HepG2 (cell line): ENCODE data around the gene MAJIN. TPM values are rescaled to one million over a fixed set of nuclear protein-coding genes. Genes with fewer than 3 reads are reported as not detected.

Experiments used
- CENPT ChIP-seq: sonication (generic); formaldehyde crosslinking; IDR thresholded peaks from 2 replicates; pipeline ENCODE4 v1.8.0; 2022; ENCODE audit warnings: low read depth, mild to moderate bottlenecking, moderate library complexity, missing genetic modification reagents
- KLF13 ChIP-seq: sonication (generic); formaldehyde crosslinking; IDR thresholded peaks from 2 replicates; pipeline ENCODE4 v1.4.0; 2020; ENCODE audit warnings: mild to moderate bottlenecking, missing genetic modification reagents
- LCORL ChIP-seq, 2 experiments: fragments of 450-650 bp in 1 of 2; sonication (generic) in 1 of 2; formaldehyde crosslinking in 1 of 2; IDR thresholded peaks; 2 replicates each; pipeline versions ENCODE4 v1.5.0 to v1.6.1; 2017 to 2020; ENCODE audit warnings: antibody characterized with exemption in 1 of 2, missing genetic modification reagents in 1 of 2
- MIER3 ChIP-seq: IDR thresholded peaks from 2 replicates; pipeline ENCODE4 v1.6.1; 2016; ENCODE audit warnings: missing compliant biosample characterization, borderline replicate concordance
- NR2F1 ChIP-seq, 2 experiments: fragments of 450-650 bp in 1 of 2; formaldehyde crosslinking in 1 of 2; IDR thresholded peaks; 2 replicates each; pipeline versions ENCODE4 v1.5.0 to v1.6.1; 2016 to 2020; ENCODE audit warnings: mild to moderate bottlenecking in 1 of 2, missing compliant biosample characterization in 1 of 2, missing genetic modification reagents in 1 of 2, moderate library complexity in 1 of 2
- PAWR ChIP-seq: sonication (generic); formaldehyde crosslinking; IDR thresholded peaks from 2 replicates; pipeline ENCODE4 v1.4.0; 2020; ENCODE audit warnings: missing genetic modification reagents, mild to moderate bottlenecking, borderline replicate concordance
- TBX3 ChIP-seq: fragments of 450-650 bp; IDR thresholded peaks from 2 replicates; pipeline ENCODE4 v1.6.1; 2017; ENCODE audit warnings: antibody characterized with exemption, mild to moderate bottlenecking, inconsistent platforms, borderline replicate concordance
- ZFYVE20 ChIP-seq: sonication (generic); formaldehyde crosslinking; IDR thresholded peaks from 2 replicates; pipeline ENCODE4 v1.8.0; 2023; ENCODE audit warnings: low read depth, mild to moderate bottlenecking, moderate library complexity, missing genetic modification reagents, borderline replicate concordance
- ZKSCAN1 ChIP-seq: fragments of 150-350 bp; IDR thresholded peaks from 2 replicates; pipeline ENCODE4 v1.6.1; 2014; ENCODE audit warnings: low read length
- ZNF12 ChIP-seq: sonication (generic); formaldehyde crosslinking; IDR thresholded peaks from 2 replicates; pipeline ENCODE4 v1.5.0; 2020; ENCODE audit warnings: missing genetic modification reagents
- ZNF225 ChIP-seq: sonication (generic); formaldehyde crosslinking; IDR thresholded peaks from 2 replicates; pipeline ENCODE4 v1.4.0; 2020; ENCODE audit warnings: mild to moderate bottlenecking, missing genetic modification reagents
- ZNF629 ChIP-seq: sonication (generic); formaldehyde crosslinking; conservative IDR thresholded peaks from 2 replicates; pipeline ENCODE4 v1.5.0; 2020; ENCODE audit warnings: missing genetic modification reagents
- ZNF747 ChIP-seq: sonication (generic); formaldehyde crosslinking; IDR thresholded peaks from 2 replicates; pipeline ENCODE4 v1.8.1; 2023; ENCODE audit warnings: missing genetic modification reagents, mild to moderate bottlenecking, borderline replicate concordance
- ZSCAN25 ChIP-seq: sonication (generic); formaldehyde crosslinking; IDR thresholded peaks from 2 replicates; pipeline ENCODE4 v1.8.0; 2022; ENCODE audit warnings: mild to moderate bottlenecking, missing genetic modification reagents
- polyA plus RNA-seq, 8 experiments: library from polyadenylated mRNA; depleted of rRNA in 3 of 8; stranded (reverse) in 7 of 8; unstranded in 1 of 8; fragments of >200 nt; fragmentation: Illumina TruSeq in 4 of 8; extraction: Trizol in 4 of 8; gene quantifications; 2 replicates each; pipeline versions ENCODE4 v1.2.1 to v1.2.3, GENCODE V29; 2011 to 2016; ENCODE audit warnings: low read depth in 4 of 8, missing spikeins in 1 of 8, mixed read lengths in 1 of 8; ENCODE audit not compliant: insufficient read depth in 1 of 8
- total RNA-seq, 5 experiments: library from RNA; depleted of rRNA; stranded (reverse); fragments of >200 nt; fragmentation: Illumina TruSeq; extraction: Trizol; gene quantifications; 2 replicates each; pipeline ENCODE4 v1.2.3, GENCODE V29; 2016; ENCODE audit warnings: low read depth in 1 of 5
- TF ChIP-seq, protein P1 (sequence below): sonication (generic); formaldehyde crosslinking; IDR thresholded peaks from 2 replicates; pipeline ENCODE4 v1.8.0; 2022; ENCODE audit warnings: mild to moderate bottlenecking, missing genetic modification reagents, moderate library complexity
- TF ChIP-seq, protein P2 (sequence below): sonication (generic); formaldehyde crosslinking; IDR thresholded peaks from 2 replicates; pipeline ENCODE4 v1.8.0; 2022; ENCODE audit warnings: mild to moderate bottlenecking, missing genetic modification reagents; ENCODE audit not compliant: insufficient replicate concordance
- TF ChIP-seq, protein P3 (sequence below): IDR thresholded peaks from 2 replicates; pipeline ENCODE4 v1.6.1; 2016; ENCODE audit warnings: low read depth, borderline replicate concordance
- TF ChIP-seq, protein P4 (sequence below): IDR thresholded peaks from 2 replicates; pipeline ENCODE4 v1.4.0; 2020; ENCODE audit warnings: mild to moderate bottlenecking, missing genetic modification reagents
- TF ChIP-seq, protein P5 (sequence below): sonication (generic); formaldehyde crosslinking; IDR thresholded peaks from 2 replicates; pipeline ENCODE4 v1.5.1; 2020; ENCODE audit warnings: missing genetic modification reagents, mild to moderate bottlenecking, borderline replicate concordance

The MAJIN gene
- total and polyA plus RNA-seq, 2 of the 13 experiments (the other 11 are each of a cell fraction or from before 2014, with no cell fraction given): not detected

DNA sequence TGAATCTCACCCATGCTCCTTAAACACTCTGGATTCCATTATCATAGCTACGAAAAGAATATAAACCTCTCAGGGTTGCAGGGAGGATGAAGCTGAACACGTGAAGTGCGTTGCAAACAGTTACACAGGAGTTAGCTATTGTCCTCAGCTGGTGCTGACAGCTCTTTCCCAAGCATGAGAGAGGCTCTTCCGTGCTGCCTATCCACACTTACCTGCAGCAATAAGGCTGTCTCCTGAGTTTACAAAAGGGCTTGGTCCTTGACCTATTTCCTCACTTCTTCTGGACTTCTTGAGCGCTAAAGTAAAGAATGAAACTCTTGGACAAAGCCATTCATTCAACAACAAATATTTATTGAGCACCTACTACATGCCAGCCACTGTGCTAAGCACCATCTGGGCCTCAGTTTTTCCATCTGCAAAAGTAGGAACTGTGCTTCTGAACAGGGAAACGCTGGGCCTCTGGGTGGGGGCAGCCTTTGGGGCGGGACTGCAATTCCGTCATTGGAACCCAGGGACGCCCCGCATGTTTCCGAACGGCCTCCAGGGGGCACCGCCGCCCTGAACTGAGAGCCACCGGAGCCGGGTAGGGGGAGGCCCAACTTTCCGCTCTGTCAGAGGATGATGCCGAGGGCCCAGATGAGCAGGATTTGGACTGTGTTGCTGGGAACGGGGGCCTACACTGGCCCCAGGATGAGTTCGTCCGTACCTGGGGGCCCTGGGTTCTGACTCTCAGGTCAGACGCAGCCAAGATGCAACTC lies 41.4 kb upstream of the MAJIN start (continued):
- TF ChIP-seq, protein P1, sequence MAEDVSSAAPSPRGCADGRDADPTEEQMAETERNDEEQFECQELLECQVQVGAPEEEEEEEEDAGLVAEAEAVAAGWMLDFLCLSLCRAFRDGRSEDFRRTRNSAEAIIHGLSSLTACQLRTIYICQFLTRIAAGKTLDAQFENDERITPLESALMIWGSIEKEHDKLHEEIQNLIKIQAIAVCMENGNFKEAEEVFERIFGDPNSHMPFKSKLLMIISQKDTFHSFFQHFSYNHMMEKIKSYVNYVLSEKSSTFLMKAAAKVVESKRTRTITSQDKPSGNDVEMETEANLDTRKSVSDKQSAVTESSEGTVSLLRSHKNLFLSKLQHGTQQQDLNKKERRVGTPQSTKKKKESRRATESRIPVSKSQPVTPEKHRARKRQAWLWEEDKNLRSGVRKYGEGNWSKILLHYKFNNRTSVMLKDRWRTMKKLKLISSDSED (CRISPR knock-in tag): no peak
- TF ChIP-seq TBX3 (no peak), NR2F1 (CRISPR knock-in tag; IDR thresholded peaks at IDR 0.05) (no peak; a peak in 1 of 4 replicates), ZNF747 (CRISPR knock-in tag) (no peak), LCORL (IDR thresholded peaks at IDR 0.05) (no peak), LCORL (CRISPR knock-in tag; IDR thresholded peaks at IDR 0.05) (peak; percentile 82), KLF13 (CRISPR knock-in tag) (no peak), PAWR (CRISPR knock-in tag) (no peak), ZNF629 (CRISPR knock-in tag) (peak; percentile 90), ZNF12 (CRISPR knock-in tag) (no peak), MIER3 (CRISPR knock-in tag) (no peak), ZNF225 (CRISPR knock-in tag) (no peak), CENPT (CRISPR knock-in tag) (no peak), ZKSCAN1 (no peak; the same call in 1 of the 2 replicates), ZSCAN25 (CRISPR knock-in tag) (peak; percentile 94), ZFYVE20 (no peak)
- TF ChIP-seq, protein P2, sequence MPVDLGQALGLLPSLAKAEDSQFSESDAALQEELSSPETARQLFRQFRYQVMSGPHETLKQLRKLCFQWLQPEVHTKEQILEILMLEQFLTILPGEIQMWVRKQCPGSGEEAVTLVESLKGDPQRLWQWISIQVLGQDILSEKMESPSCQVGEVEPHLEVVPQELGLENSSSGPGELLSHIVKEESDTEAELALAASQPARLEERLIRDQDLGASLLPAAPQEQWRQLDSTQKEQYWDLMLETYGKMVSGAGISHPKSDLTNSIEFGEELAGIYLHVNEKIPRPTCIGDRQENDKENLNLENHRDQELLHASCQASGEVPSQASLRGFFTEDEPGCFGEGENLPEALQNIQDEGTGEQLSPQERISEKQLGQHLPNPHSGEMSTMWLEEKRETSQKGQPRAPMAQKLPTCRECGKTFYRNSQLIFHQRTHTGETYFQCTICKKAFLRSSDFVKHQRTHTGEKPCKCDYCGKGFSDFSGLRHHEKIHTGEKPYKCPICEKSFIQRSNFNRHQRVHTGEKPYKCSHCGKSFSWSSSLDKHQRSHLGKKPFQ (CRISPR knock-in tag): no peak
- TF ChIP-seq, protein P3, sequence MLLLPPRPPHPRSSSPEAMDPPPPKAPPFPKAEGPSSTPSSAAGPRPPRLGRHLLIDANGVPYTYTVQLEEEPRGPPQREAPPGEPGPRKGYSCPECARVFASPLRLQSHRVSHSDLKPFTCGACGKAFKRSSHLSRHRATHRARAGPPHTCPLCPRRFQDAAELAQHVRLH (CRISPR knock-in tag): no peak
- TF ChIP-seq, protein P4, sequence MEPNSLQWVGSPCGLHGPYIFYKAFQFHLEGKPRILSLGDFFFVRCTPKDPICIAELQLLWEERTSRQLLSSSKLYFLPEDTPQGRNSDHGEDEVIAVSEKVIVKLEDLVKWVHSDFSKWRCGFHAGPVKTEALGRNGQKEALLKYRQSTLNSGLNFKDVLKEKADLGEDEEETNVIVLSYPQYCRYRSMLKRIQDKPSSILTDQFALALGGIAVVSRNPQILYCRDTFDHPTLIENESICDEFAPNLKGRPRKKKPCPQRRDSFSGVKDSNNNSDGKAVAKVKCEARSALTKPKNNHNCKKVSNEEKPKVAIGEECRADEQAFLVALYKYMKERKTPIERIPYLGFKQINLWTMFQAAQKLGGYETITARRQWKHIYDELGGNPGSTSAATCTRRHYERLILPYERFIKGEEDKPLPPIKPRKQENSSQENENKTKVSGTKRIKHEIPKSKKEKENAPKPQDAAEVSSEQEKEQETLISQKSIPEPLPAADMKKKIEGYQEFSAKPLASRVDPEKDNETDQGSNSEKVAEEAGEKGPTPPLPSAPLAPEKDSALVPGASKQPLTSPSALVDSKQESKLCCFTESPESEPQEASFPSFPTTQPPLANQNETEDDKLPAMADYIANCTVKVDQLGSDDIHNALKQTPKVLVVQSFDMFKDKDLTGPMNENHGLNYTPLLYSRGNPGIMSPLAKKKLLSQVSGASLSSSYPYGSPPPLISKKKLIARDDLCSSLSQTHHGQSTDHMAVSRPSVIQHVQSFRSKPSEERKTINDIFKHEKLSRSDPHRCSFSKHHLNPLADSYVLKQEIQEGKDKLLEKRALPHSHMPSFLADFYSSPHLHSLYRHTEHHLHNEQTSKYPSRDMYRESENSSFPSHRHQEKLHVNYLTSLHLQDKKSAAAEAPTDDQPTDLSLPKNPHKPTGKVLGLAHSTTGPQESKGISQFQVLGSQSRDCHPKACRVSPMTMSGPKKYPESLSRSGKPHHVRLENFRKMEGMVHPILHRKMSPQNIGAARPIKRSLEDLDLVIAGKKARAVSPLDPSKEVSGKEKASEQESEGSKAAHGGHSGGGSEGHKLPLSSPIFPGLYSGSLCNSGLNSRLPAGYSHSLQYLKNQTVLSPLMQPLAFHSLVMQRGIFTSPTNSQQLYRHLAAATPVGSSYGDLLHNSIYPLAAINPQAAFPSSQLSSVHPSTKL (CRISPR knock-in tag): peak; percentile 27; the same call in 1 of the 2 replicates
- TF ChIP-seq, protein P5, sequence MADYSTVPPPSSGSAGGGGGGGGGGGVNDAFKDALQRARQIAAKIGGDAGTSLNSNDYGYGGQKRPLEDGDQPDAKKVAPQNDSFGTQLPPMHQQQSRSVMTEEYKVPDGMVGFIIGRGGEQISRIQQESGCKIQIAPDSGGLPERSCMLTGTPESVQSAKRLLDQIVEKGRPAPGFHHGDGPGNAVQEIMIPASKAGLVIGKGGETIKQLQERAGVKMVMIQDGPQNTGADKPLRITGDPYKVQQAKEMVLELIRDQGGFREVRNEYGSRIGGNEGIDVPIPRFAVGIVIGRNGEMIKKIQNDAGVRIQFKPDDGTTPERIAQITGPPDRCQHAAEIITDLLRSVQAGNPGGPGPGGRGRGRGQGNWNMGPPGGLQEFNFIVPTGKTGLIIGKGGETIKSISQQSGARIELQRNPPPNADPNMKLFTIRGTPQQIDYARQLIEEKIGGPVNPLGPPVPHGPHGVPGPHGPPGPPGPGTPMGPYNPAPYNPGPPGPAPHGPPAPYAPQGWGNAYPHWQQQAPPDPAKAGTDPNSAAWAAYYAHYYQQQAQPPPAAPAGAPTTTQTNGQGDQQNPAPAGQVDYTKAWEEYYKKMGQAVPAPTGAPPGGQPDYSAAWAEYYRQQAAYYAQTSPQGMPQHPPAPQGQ (CRISPR knock-in tag): no peak
